GM19351 (cell line): ENCODE results near the gene PI4KA.
"Not testable (repeated sequence)": the region's sequence is repeated elsewhere in the genome, so short reads cannot be mapped to it uniquely, and the experiment has no call there.

Experiments
- ATAC-seq: cut with Tn5 transposase; IDR thresholded peaks from one replicate; pipeline ENCODE4 v1.9.1; 2021; ENCODE audit warnings: mild to moderate bottlenecking, moderate library complexity; ENCODE audit not compliant: unreplicated experiment

The PI4KA gene

DNA sequence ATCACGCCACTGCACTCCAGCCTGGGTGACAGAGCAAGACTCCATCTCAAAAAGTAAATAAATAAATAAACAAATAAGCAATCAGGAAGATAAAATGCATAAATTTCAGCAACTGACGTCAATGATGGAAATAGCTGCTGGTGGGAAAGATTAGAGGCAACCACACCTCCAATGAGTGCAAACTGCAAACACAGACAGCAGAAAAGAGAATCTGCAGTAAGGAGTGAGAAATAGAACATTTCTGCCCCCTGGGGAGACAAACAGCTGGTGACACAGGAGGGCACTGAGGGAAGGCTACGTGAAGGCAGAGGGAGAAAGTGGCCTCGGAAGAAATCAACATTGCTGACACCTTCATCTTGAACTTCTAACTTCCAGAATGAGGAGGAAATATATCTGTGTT, 6.5 kb downstream of the PI4KA start:
- ATAC-seq, result no peak

DNA sequence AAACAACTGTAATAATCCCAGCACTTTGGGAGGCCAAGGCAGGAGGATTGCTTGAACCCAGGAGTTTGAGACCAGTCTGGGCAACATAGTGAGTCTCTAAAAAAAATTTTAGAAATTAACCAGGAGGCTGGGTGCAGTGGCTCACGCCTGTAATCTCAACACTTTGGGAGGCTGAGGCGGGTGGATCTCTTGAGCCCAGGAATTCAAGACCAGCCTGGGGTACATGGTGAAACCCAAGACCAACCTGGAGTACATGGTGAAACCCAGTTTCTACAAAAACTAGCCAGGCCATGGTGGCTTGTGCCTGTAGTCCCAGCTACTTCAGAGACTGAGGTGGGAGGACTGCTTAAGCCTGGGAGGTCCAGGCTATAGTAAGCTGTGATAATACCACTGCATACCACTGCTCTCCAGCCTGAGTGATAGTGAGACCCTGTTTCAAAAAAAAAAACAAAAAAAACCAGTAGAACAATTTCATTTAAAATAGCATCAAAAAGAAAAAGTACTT, 11.2 kb downstream of the PI4KA start:
- ATAC-seq, result no peak

DNA sequence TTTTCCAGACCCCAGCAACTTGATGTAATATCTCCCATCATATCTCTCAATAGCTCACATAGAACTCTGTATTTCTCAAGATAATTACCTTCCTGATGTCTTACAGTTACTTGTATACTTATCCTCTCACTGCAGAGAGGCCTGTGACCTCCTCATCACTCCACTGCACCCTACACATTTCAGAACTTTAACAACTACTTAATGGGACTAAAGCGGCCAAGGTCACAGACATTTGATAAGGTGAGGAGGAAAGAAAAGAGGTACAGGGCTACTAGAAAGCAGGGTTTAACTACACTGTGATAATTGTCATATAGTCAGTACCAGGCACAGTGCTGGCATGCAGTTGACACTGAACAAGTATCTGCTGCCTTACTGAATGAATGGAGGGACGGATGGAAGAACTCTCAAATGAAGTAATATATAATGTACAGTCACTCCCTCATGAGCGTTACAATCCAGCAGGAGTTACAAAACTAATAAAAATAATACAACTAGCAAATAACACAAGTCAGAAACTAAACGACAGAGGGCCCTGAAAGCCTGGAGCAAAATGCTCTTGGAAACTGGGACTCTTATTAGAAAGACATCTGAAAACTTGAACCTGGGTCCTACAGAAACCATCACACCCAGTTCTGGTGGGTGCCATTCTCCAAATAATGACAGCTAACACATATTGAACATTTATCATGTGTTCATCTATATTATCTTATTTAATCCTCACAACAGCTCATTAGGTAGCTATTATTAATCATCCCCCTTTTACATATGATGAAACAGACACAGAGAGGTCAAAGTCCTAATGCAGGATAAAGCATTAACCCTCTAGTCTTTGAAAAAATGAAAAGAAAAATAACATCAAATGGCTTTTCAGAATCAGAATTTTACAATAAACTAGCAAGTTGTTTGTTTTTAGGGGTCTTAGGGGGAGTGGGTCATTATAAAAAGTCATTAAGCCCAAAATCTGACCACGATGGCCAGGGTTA, 14.3 kb downstream of the PI4KA start:
- no peak for ATAC-seq

DNA sequence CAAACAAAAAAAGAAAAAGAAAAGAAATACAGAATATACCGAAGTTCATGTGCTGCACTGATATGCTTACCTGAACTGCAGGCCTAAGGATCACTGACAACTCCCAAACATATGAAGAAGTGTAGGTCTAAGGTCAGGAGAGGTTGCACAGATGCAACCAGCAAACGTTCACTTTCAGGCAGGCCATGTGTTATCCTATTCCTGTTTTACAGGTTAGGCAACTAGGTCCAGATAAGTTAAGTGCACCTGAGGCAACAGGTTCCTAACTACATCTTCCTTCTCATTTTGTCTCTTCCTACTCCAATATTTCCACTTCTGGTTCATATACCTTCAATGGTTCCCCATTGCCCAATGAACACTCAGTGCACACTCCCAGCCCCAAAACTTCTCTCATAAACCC, 15.1 kb downstream of the PI4KA start:
- ATAC-seq, result no peak

DNA sequence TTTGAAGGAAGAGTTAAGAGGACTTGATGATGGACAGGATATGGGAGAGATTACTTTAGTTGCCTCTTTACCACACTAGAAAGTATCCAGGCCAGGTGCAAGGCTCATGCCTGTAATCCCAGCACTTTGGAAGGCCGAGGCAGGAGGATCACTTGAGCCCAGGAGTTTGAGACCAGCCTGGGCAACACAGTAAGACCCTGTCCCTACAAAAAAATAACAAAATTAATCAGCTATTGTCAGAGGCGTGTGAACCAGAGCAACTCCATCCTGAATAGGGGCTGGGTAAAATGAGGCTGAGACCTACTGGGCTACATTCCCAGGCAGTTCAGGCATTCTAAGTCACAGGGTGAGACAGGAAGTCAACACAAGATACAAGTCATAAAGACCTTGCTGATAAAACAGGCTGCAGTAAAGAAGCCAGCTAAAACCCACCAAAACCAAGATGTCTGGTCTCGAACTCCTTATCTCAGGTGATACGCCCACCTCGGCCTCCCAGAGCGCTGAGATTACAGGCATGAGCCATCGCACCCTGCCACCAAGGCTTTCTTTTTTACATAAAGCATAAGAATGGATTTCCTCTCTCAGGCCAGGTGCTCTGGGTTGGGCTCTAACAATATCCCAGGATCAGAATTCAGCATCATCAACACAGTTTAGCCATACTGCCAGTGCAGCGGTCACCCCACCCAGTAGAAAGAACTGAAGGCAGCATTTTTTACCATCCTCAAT, 17.8 kb downstream of the PI4KA start:
- ATAC-seq, result no peak

DNA sequence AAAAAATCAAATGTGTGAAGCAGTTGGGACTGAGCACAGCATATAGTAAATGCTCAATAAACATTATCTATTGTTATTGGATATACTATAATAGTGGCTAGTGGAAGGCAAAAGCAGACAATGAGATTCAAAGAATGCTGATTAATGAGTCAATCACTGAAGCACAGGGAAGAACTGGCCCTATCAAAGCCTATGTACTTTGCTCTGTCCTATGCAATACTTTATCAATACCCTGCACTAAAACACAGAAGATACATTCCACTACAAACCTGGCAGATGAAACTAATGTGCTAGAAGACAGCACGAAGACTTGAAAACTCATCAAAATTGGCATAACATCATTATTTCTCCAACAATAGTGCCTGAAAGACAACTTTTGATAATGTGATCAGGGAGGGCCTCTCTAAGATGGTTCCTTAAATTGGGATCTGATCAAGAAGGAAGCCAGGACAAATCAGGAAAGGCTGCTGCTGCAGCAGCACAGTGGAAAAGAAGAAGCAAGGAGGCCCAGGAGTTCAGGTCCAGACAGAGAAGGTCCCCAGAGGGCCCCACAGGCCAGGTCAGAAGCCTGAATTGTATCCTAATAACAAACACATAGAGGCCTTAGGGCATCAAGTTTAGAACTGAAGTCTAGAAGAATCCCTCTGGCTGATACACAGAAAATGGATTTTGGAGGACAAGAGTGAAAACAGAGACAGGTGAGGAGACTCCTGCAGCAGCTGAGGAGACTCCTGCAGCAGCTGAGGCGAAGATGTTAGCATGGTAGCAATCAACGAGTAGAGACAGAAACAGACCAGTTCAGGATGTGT, 18.6 kb downstream of the PI4KA start:
- no peak for ATAC-seq

DNA sequence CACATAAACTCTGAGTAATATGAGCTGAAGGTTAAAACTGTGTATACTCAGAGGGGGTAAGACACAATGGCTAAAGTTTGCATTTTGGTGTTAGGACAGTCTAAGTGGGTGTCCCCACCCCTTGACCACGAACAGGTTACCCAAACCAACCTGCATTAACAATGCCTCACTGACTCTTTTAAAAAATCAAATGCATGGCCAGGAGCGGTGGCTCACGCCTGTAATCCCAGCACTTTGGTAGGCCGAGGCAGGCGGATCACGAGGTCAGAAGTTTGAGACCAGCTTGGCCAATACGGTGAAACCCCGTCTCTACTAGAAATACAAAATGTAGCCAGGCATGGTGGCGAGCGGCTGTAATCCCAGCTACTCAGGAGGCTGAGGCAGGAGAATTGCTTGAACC, 19.3 kb downstream of the PI4KA start:
- ATAC-seq, result not testable (repeated sequence)

DNA sequence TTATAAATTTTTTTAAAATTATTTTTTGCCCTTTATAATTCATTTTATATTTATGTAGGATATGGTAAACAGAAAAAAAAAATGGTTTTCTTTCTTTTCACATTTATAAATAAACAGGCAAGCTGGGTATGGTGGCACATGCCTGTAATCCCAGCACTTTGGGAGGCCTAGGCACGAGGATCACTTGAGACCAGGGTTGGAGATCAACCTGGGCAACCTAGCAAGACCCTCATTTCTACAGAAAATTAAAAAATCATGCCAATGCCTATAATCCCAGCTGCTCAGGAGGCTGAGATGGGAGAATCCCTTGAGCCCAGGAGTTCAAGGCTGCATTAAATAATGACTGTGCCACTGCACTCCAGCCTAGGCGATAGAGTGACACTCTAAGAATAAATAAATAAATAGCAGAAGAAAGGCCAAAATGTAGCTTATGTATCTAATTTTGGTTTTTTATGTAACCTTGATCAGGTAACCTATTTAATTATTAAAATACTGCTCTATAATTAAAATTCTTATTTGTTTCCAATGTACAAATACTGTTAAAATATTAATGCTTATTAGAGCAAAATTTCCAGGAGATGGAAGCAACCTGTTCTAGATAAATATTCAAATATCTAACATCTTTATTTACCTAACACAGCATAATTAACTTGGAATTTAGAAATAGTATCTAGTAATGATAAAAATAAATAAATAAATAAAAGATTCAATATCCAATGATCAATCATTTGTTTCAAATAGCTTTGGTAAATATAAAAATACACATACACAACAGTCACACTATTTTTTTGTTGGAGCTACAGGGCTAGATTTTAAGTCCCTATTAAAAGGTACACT, 21.4 kb downstream of the PI4KA start:
- ATAC-seq, result no peak

DNA sequence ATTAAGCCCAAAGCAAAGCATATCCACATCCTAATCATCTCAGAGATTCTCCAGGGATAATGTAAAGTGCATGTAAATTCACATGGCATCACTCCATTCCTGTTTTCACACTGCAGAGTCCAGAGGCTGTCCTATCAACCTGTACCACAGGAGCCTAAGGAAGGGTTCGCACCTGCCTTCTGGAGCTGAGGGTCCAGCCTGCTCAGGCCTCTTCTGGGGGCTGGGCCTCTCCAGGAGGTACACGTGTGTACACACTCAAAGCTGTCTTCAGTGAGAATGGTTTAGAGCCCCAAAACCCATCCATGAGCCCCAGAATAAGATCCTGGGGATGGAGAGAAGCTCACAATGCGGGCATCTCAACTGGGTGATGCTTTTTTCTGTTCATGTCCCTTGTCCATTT, 23.9 kb downstream of the PI4KA start:
- no peak for ATAC-seq

DNA sequence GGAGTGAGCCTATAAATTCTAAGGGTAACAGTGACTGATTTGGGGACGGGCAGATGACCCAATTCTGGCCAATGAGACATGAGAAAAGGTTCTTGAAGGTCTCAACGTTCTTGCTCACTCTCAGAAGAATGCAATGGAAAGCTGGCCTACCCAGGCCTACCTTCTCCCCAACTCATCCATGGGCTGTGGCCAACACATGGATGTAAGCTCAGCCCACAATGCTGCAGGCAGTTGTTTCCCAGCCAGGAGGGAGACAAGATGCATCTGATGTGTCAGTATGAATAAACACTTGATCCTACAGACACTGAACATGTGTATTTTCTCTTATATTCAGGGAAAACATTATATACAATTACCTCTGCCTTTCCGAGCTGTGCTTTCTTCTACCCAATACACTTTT, 24.4 kb downstream of the PI4KA start:
- ATAC-seq, result no peak

DNA sequence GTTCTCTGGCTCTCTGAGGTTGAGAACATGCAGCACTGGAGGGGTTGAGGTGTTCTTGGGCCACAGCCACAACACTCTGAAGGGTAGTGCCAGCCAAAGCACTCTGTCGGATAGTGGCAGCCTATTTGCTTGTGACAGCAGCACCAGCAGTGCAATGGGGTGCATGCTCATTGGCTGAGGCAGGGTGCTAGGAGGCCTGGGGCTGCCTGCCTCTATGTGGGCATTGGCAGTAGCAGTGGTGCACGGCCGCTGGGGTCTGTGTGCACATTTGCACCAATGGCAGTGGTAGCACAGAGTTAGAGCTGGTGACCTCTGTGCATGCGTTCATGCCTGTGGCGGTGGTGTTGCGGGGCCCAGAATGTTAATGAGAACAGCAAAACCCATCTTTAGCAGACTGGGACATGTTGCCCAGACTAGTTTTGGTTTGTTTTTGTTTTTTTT, 25.4 kb downstream of the PI4KA start:
- no peak for ATAC-seq

DNA sequence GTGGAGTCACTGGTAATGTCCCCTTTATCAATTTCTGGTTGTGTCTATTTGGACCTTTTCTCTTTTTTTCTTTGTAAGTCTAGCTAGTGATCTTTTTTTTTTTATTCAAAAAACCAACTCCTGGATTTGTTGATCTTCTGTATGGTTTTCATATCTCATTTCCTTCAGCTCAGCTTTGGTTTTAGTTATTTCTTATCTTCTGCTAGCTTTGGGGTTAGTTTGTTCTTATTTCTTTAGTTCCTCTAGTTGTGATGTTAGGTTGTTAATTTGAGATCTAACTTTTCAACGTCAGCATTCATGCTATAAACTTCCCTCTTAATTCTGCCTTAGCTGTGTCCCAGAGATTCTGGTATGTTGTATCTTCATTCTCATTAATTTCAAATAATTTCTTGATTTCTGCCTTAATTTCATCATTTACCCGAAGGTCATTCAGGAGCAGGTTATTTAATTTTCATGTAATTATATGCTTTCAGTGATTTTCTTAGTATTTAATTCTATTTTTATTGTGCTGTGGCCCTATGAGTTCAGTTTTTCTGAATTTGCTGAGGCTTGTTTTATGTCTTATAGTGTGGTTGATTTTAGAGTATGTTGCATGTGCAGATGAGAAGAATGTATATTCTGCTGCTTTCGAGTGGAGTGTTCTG, 29.0 kb downstream of the PI4KA start:
- no peak for ATAC-seq

DNA sequence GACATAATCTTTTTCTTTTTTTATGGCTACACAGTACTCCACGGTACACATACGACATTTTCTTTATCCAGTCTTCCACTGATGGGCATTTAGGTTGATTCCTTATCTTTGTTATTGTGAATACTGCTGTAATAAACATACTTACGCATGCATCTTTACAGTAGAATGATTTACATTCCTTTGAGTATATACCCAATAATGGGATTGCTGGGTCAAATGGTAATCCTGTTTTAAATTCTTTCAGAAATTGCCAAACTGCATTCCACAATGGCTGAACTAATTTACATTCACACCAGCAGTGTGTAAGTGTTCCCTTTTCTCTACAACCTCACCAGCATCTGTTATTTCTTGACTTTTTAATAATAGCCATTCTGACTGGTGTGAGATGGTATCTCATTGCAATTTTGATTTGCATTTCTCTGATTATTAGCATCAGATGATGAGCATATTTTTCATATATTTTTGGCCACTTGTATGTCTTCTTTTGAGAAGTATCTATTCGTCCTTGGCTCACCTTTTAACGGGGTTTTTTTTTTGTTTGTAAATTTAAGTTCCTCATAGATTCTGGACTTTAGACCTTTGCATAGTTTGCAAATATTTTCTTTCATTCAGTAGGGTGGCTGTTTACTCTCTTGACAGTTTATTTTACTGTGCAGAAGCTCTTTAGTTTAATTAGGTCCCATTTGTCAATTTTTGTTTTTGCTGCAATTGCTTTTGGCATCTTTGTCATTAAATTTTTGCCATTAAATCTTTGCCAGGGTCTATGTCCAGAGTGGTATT, 32.0 kb downstream of the PI4KA start:
- not testable (repeated sequence) for ATAC-seq

DNA sequence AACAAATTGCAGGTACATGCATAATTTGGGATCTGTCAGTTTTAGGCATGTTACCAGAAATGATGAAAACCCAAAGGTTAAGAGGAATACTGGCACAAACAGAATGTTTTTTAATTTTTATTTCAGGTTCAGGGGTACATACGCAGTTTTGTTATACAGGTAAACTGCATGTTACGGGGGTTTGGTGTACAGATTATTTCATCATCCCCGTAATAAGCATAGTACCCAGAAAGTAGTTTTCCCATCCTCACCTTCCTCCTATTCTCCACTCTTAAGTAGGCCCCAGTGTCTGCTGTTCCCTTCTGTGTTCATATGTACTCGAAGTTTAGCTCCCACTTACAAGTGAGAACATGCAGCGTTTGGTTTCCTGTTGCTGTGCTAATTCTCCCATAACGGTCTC, 33.0 kb downstream of the PI4KA start:
- ATAC-seq, result no peak

DNA sequence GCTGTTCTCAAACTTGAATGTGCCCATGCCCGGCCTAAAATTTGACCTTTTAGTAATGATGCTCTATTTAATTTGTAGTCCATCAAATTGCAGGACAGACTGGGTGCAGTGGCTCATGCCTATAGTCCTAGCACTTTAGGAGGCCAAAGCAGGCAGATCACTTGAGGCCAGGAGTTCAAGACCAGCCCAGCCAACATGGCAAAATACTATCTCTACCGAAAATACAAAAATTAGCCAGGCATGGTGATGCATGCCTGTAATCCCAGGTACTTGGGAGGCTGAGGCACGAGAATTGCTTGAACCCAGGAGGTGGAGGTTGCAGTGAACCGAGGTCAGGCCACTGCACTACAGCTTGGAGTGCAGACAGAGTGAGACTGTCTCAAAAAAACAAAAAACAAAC, 33.4 kb downstream of the PI4KA start:
- ATAC-seq, result not testable (repeated sequence)

DNA sequence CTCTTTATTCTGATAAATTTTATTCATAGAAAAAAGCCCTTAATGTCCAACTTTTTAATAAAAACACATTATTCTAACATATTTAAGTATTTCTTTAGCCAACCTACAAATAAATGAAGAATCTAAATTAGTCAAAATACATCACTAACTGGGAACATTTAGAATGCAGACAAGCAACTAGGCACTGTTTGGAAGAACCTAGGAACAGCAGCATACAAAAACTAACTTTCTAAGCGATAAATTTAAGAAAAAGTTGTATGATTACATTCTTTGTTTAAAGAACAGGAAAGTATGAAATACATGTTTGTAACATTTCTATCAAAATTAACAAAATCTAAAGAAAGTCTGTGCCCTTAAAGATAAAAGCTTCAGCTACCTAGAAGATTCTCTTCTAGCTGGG, 35.3 kb downstream of the PI4KA start:
- no peak for ATAC-seq

DNA sequence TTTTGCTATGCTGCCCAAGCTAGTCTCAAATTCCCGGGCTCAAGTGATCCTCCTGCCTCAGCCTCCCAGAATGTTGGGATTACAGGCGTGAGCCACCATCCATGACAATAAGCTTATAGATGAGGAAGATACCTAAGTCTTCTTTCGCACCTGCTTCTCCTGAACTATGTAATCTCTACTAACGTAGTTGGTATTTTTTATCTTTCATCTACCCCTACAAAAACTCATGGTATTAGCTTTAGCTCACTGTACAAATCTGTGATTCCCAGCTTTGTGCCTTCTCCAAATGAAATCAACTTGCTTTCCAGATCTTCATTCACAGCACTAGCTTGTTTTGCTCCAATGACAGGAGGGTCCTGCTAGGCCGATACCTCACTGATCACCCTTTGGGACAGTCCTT, 36.4 kb downstream of the PI4KA start:
- no peak for ATAC-seq

DNA sequence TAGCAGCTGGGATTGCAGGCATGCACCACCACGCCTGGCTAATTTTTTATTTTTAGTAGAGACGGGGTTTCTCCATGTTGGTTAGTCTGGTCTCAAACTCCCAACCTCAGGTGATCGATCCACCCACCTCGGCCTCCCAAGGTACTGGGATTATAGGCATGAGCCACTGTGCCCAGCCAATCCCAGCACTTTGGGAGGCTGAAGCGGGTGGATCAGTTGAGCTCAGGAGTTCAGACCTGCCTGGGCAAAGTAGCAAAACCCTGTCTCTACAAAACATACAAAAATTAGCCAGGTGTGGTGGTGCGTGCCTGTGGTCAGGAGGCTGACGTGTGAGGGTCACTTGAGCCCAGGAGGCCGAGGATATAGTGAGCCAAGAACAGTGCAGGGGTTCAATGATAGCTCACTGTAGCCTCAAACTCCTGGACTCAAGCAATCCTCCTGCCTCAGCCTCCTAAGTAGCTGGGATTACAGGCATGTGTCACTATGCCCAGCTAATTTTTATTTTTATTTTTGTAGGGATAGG, 36.8 kb downstream of the PI4KA start:
- ATAC-seq, result not testable (repeated sequence)

DNA sequence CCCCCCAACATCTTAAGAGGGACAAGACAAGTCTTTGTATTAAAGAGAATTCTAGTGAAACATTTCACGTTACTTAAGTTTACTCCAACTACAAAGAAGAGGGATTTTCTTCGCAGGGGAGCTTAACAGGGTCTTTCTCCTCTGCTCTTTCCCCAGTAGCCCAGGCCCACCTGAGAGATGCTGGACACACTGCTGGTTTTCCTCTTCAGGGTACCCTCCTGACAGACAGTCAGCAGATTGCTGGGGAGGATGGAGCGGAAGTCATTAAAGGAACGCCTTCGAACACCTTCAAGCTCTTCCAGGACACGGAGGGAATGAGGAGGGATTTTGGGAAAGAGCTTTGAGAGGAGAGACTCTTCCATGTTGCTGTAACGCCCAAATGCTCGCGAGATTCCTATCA, 39.1 kb downstream of the PI4KA start:
- ATAC-seq, result no peak
